HEK293 (cell line): ENCODE measurements around the gene CD276.

Source experiments
- GLI4 ChIP-seq: fragments of 450-650 bp; formaldehyde crosslinking; IDR thresholded peaks from 2 replicates; pipeline ENCODE4 v1.5.1; 2016; ENCODE audit warnings: missing biosample characterization, missing genetic modification characterization
- KLF7 ChIP-seq: fragments of 450-650 bp; formaldehyde crosslinking; IDR thresholded peaks from 2 replicates; pipeline ENCODE4 v1.5.1; 2016; ENCODE audit warnings: missing biosample characterization, missing genetic modification characterization, borderline replicate concordance
- OSR2 ChIP-seq: fragments of 450-650 bp; formaldehyde crosslinking; IDR thresholded peaks from 2 replicates; pipeline ENCODE4 v1.5.1; 2016; ENCODE audit warnings: missing biosample characterization, missing genetic modification characterization
- RBAK ChIP-seq: fragments of 450-650 bp; formaldehyde crosslinking; IDR thresholded peaks from 2 replicates; pipeline ENCODE4 v1.5.1; 2016; ENCODE audit warnings: missing biosample characterization, missing genetic modification characterization
- SP3 ChIP-seq: fragments of 450-650 bp; formaldehyde crosslinking; IDR thresholded peaks from 2 replicates; pipeline ENCODE4 v1.5.1; 2016; ENCODE audit warnings: missing biosample characterization, missing genetic modification characterization
- ZBTB1 ChIP-seq: fragments of 450-650 bp; formaldehyde crosslinking; IDR thresholded peaks from 2 replicates; pipeline ENCODE4 v1.5.1; 2016; ENCODE audit warnings: missing biosample characterization, missing genetic modification characterization
- ZNF169 ChIP-seq: fragments of 450-650 bp; formaldehyde crosslinking; IDR thresholded peaks from 2 replicates; pipeline ENCODE4 v1.5.1; 2016; ENCODE audit warnings: missing biosample characterization, missing genetic modification characterization
- ZNF2 ChIP-seq: fragments of 450-650 bp; formaldehyde crosslinking; IDR thresholded peaks from 2 replicates; pipeline ENCODE4 v1.5.1; 2016; ENCODE audit warnings: missing biosample characterization, missing genetic modification characterization
- ZNF324 ChIP-seq: fragments of 450-650 bp; formaldehyde crosslinking; IDR thresholded peaks from 2 replicates; pipeline ENCODE4 v1.5.1; 2016; ENCODE audit warnings: missing biosample characterization, missing genetic modification characterization
- ZNF350 ChIP-seq: fragments of 450-650 bp; formaldehyde crosslinking; IDR thresholded peaks from 2 replicates; pipeline ENCODE4 v1.5.0; 2017; ENCODE audit warnings: missing biosample characterization, mild to moderate bottlenecking, missing genetic modification characterization
- ZNF37A ChIP-seq: fragments of 450-650 bp; IDR thresholded peaks from 2 replicates; pipeline ENCODE4 v1.5.1; 2018; ENCODE audit warnings: missing biosample characterization, missing genetic modification characterization
- ZNF391 ChIP-seq: fragments of 450-650 bp; formaldehyde crosslinking; IDR thresholded peaks from 2 replicates; pipeline ENCODE4 v1.5.1; 2016; ENCODE audit warnings: low read depth, missing biosample characterization, missing genetic modification characterization, borderline replicate concordance
- ZNF404 ChIP-seq: fragments of 450-650 bp; formaldehyde crosslinking; IDR thresholded peaks from 2 replicates; pipeline ENCODE4 v1.5.1; 2017; ENCODE audit warnings: missing biosample characterization, missing genetic modification characterization
- ZNF501 ChIP-seq: fragments of 450-650 bp; formaldehyde crosslinking; IDR thresholded peaks from 2 replicates; pipeline ENCODE4 v1.5.1; 2016; ENCODE audit warnings: missing biosample characterization, missing genetic modification characterization
- ZNF549 ChIP-seq: fragments of 450-650 bp; IDR thresholded peaks from 2 replicates; pipeline ENCODE4 v1.5.1; 2018; ENCODE audit warnings: missing biosample characterization, missing genetic modification characterization, mild to moderate bottlenecking, inconsistent platforms, moderate library complexity
- ZNF585B ChIP-seq: fragments of 450-650 bp; formaldehyde crosslinking; IDR thresholded peaks from 2 replicates; pipeline ENCODE4 v1.5.1; 2016; ENCODE audit warnings: missing biosample characterization, missing genetic modification characterization
- ZNF600 ChIP-seq: fragments of 450-650 bp; formaldehyde crosslinking; IDR thresholded peaks from 2 replicates; pipeline ENCODE4 v1.5.1; 2016; ENCODE audit warnings: missing biosample characterization, missing genetic modification characterization
- ZNF658 ChIP-seq: fragments of 450-650 bp; formaldehyde crosslinking; IDR thresholded peaks from 2 replicates; pipeline ENCODE4; 2016; ENCODE audit warnings: missing biosample characterization, missing genetic modification characterization
- ZNF701 ChIP-seq: fragments of 450-650 bp; formaldehyde crosslinking; IDR thresholded peaks from 2 replicates; pipeline ENCODE4 v1.5.1; 2016; ENCODE audit warnings: missing biosample characterization, missing genetic modification characterization
- ZNF776 ChIP-seq: fragments of 450-650 bp; formaldehyde crosslinking; IDR thresholded peaks from 2 replicates; pipeline ENCODE4 v1.5.0; 2017; ENCODE audit warnings: missing biosample characterization, missing genetic modification characterization, borderline replicate concordance
- ZNF777 ChIP-seq: fragments of 450-650 bp; formaldehyde crosslinking; IDR thresholded peaks from 2 replicates; pipeline ENCODE4 v1.5.1; 2017; ENCODE audit warnings: missing biosample characterization, missing genetic modification characterization, borderline replicate concordance
- TF ChIP-seq, protein P1 (sequence below): fragments of 450-650 bp; formaldehyde crosslinking; optimal IDR thresholded peaks from 2 replicates; pipeline ENCODE3; 2016; ENCODE audit warnings: missing biosample characterization, mild to moderate bottlenecking, missing genetic modification characterization
- TF ChIP-seq, protein P2 (sequence below): fragments of 450-650 bp; formaldehyde crosslinking; IDR thresholded peaks from 2 replicates; pipeline ENCODE4; 2016; ENCODE audit warnings: missing biosample characterization, missing genetic modification characterization
- TF ChIP-seq, protein P3 (sequence below): fragments of 450-650 bp; formaldehyde crosslinking; IDR thresholded peaks from 2 replicates; pipeline ENCODE4 v1.5.1; 2016; ENCODE audit warnings: missing biosample characterization, missing genetic modification characterization, low read depth
- TF ChIP-seq, protein P4 (sequence below): fragments of 450-650 bp; IDR thresholded peaks from 2 replicates; pipeline ENCODE4 v1.5.1; 2018; ENCODE audit warnings: missing biosample characterization, missing genetic modification characterization
- TF ChIP-seq, protein P5 (sequence below): fragments of 450-650 bp; formaldehyde crosslinking; IDR thresholded peaks from 2 replicates; pipeline ENCODE4 v1.5.1; 2016; ENCODE audit warnings: missing biosample characterization, missing genetic modification characterization
- TF ChIP-seq, protein P6 (sequence below): fragments of 450-650 bp; formaldehyde crosslinking; IDR thresholded peaks from 2 replicates; pipeline ENCODE4 v1.5.1; 2016; ENCODE audit warnings: missing biosample characterization, missing genetic modification characterization
- TF ChIP-seq, protein P7 (sequence below): fragments of 450-650 bp; formaldehyde crosslinking; IDR thresholded peaks from 2 replicates; pipeline ENCODE4 v1.5.1; 2016; ENCODE audit warnings: missing biosample characterization, missing genetic modification characterization

Gene CD276

DNA sequence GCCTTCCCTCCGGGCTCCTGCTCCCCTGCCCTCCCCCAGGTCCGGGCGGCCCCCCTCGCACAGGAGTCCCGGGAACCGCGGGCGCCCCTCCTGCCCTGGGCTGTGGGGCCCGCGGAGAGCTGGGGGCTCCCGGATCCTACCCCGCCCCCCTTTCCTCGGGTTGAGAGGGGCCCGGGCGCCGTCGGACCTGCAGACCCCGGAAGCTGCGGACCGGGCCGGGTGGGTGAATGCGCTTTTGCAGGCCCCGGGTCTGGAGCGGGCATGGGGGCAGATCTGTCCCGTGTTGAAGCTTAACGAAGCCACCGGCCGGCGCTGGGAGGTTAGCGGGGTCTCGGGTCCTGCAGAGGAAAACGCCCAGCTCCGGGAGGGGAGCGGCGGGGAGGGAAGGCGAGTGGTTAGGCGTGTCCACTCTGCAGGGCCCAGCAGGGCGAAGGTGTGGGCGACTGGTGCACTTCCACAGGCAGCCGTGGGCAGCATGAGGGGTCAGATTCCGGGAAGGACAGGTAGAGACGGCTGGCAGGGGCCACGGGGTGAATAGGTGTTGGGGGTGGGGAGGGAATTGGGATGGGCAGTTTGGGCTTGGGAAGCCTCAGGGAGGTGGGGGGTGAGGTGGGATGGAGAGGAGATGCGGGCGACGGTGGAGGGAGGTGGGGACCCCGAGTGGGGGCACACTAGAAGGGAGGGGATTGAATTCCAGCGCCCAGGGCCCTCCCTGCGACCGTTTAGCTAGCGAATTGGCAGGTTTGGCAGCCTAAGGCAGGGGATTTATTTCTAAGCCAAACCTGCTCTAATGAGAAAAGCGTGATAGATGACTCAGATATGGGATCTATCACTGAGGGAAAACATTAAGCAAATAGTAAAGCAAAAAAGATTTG is 635 bp downstream of the CD276 start (continued):
- TF ChIP-seq, protein P1, sequence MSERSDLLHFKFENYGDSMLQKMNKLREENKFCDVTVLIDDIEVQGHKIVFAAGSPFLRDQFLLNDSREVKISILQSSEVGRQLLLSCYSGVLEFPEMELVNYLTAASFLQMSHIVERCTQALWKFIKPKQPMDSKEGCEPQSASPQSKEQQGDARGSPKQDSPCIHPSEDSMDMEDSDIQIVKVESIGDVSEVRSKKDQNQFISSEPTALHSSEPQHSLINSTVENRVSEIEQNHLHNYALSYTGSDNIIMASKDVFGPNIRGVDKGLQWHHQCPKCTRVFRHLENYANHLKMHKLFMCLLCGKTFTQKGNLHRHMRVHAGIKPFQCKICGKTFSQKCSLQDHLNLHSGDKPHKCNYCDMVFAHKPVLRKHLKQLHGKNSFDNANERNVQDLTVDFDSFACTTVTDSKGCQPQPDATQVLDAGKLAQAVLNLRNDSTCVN (tag by site-specific recombination): peak; percentile 69
- no peak for TF ChIP-seq ZNF585B
- peak; percentile 55; the same call in 1 of the 2 replicates for TF ChIP-seq SP3 (tag by site-specific recombination)
- TF ChIP-seq ZNF404: no peak
- TF ChIP-seq, protein P2, sequence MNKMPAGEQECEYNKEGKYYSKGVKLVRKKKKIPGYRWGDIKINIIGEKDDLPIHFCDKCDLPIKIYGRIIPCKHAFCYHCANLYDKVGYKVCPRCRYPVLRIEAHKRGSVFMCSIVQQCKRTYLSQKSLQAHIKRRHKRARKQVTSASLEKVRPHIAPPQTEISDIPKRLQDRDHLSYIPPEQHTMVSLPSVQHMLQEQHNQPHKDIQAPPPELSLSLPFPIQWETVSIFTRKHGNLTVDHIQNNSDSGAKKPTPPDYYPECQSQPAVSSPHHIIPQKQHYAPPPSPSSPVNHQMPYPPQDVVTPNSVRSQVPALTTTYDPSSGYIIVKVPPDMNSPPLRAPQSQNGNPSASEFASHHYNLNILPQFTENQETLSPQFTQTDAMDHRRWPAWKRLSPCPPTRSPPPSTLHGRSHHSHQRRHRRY: no peak
- TF ChIP-seq, protein P3, sequence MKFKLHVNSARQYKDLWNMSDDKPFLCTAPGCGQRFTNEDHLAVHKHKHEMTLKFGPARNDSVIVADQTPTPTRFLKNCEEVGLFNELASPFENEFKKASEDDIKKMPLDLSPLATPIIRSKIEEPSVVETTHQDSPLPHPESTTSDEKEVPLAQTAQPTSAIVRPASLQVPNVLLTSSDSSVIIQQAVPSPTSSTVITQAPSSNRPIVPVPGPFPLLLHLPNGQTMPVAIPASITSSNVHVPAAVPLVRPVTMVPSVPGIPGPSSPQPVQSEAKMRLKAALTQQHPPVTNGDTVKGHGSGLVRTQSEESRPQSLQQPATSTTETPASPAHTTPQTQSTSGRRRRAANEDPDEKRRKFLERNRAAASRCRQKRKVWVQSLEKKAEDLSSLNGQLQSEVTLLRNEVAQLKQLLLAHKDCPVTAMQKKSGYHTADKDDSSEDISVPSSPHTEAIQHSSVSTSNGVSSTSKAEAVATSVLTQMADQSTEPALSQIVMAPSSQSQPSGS: no peak
- no peak for TF ChIP-seq KLF7
- TF ChIP-seq ZNF600 (tag by site-specific recombination): peak; percentile 75; the same call in 1 of the 2 replicates
- TF ChIP-seq ZNF37A (tag by site-specific recombination): no peak
- TF ChIP-seq ZNF501 (tag by site-specific recombination): peak; percentile 46; the same call in 1 of the 2 replicates
- no peak for TF ChIP-seq ZBTB1 (tag by site-specific recombination)
- TF ChIP-seq ZNF391 (tag by site-specific recombination): peak; percentile 38; the same call in 1 of the 2 replicates
- no peak for TF ChIP-seq ZNF549 (tag by site-specific recombination)
- TF ChIP-seq ZNF169 (tag by site-specific recombination): no peak
- TF ChIP-seq ZNF350 (tag by site-specific recombination): no peak
- TF ChIP-seq ZNF658 (tag by site-specific recombination): no peak
- TF ChIP-seq ZNF777 (tag by site-specific recombination): no peak
- TF ChIP-seq, protein P4, sequence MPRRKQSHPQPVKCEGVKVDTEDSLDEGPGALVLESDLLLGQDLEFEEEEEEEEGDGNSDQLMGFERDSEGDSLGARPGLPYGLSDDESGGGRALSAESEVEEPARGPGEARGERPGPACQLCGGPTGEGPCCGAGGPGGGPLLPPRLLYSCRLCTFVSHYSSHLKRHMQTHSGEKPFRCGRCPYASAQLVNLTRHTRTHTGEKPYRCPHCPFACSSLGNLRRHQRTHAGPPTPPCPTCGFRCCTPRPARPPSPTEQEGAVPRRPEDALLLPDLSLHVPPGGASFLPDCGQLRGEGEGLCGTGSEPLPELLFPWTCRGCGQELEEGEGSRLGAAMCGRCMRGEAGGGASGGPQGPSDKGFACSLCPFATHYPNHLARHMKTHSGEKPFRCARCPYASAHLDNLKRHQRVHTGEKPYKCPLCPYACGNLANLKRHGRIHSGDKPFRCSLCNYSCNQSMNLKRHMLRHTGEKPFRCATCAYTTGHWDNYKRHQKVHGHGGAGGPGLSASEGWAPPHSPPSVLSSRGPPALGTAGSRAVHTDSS (tag by site-specific recombination): no peak
- no peak for TF ChIP-seq GLI4 (tag by site-specific recombination)
- TF ChIP-seq RBAK (tag by site-specific recombination): no peak
- 0 out of 2 replicates have a peak, but pooled peaks have one; percentile 17 for TF ChIP-seq ZNF2 (tag by site-specific recombination)
- TF ChIP-seq, protein P5, sequence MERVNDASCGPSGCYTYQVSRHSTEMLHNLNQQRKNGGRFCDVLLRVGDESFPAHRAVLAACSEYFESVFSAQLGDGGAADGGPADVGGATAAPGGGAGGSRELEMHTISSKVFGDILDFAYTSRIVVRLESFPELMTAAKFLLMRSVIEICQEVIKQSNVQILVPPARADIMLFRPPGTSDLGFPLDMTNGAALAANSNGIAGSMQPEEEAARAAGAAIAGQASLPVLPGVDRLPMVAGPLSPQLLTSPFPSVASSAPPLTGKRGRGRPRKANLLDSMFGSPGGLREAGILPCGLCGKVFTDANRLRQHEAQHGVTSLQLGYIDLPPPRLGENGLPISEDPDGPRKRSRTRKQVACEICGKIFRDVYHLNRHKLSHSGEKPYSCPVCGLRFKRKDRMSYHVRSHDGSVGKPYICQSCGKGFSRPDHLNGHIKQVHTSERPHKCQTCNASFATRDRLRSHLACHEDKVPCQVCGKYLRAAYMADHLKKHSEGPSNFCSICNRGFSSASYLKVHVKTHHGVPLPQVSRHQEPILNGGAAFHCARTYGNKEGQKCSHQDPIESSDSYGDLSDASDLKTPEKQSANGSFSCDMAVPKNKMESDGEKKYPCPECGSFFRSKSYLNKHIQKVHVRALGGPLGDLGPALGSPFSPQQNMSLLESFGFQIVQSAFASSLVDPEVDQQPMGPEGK (tag by site-specific recombination): peak; percentile 92
- no peak for TF ChIP-seq ZNF701 (tag by site-specific recombination)
- TF ChIP-seq, protein P6, sequence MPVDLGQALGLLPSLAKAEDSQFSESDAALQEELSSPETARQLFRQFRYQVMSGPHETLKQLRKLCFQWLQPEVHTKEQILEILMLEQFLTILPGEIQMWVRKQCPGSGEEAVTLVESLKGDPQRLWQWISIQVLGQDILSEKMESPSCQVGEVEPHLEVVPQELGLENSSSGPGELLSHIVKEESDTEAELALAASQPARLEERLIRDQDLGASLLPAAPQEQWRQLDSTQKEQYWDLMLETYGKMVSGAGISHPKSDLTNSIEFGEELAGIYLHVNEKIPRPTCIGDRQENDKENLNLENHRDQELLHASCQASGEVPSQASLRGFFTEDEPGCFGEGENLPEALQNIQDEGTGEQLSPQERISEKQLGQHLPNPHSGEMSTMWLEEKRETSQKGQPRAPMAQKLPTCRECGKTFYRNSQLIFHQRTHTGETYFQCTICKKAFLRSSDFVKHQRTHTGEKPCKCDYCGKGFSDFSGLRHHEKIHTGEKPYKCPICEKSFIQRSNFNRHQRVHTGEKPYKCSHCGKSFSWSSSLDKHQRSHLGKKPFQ (tag by site-specific recombination): no peak
- no peak for TF ChIP-seq ZNF776 (tag by site-specific recombination)
- TF ChIP-seq OSR2 (tag by site-specific recombination): no peak
- TF ChIP-seq, protein P7, sequence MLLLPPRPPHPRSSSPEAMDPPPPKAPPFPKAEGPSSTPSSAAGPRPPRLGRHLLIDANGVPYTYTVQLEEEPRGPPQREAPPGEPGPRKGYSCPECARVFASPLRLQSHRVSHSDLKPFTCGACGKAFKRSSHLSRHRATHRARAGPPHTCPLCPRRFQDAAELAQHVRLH (tag by site-specific recombination): no peak
- TF ChIP-seq ZNF324 (tag by site-specific recombination): 0 out of 2 replicates have a peak, but pooled peaks have one; percentile 34
